GM20000 (cell line): ENCODE data around the gene LRP2.

ENCODE experiments used
- DNase-seq: peaks from one replicate; pipeline ENCODE4 v3.0.0; 2012; ENCODE audit warnings: low spot score
- TF ChIP-seq, protein P1 (sequence below): IDR thresholded peaks from 2 replicates; pipeline ENCODE4 v1.5.1; 2012; ENCODE audit warnings: mild to moderate bottlenecking, control low read depth; ENCODE audit errors: extremely low read depth, missing control alignments

The LRP2 gene

DNA sequence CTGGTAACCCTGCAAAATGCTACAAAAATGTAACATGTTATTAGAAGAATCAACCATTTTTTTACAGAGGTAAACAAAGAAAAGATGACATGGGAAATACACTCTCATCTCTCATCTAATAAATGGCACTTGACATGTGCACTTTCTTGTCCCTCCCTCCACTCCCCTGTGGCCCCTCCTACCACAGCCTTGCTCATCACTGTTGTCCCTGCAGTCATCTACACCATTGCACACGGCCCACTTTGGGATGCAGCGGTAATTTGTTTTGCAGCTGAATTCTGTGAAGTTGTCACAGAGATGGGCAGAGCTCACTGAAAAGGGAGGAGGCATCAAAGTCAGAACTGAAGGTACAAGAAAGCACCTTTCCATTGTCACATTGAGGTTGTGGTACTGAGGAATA lies 189.4 kb downstream of the LRP2 start:
- TF ChIP-seq, protein P1, sequence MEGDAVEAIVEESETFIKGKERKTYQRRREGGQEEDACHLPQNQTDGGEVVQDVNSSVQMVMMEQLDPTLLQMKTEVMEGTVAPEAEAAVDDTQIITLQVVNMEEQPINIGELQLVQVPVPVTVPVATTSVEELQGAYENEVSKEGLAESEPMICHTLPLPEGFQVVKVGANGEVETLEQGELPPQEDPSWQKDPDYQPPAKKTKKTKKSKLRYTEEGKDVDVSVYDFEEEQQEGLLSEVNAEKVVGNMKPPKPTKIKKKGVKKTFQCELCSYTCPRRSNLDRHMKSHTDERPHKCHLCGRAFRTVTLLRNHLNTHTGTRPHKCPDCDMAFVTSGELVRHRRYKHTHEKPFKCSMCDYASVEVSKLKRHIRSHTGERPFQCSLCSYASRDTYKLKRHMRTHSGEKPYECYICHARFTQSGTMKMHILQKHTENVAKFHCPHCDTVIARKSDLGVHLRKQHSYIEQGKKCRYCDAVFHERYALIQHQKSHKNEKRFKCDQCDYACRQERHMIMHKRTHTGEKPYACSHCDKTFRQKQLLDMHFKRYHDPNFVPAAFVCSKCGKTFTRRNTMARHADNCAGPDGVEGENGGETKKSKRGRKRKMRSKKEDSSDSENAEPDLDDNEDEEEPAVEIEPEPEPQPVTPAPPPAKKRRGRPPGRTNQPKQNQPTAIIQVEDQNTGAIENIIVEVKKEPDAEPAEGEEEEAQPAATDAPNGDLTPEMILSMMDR, result no peak
- no peak for DNase-seq

DNA sequence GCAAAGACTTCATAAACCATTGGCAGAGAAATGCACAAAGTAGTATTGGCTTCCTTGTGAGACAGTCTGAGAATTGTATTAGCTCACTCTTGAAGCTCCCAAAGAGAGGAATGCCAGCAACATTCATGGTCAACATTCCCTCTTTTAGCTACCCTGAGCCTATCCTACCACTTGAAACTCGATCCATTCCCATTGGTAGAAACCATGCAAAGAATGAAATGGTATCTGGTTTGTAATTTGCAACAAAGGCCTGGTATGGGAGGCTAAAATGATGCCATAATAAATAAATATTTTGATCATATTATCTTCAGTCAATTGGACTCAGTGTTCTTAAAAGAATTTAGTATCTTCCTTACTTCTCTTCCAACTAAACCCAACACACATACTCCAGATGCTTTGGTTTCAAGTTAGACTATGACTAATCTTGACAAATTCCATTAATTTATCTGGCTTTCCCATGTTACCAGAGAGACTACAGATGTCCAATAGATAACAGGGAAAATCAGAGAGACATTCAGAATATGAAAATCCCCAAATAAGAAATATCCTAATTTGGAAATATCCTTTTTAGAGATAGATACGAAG lies 190.1 kb downstream of the LRP2 start:
- DNase-seq, result no peak
- TF ChIP-seq, protein P1, result no peak

DNA sequence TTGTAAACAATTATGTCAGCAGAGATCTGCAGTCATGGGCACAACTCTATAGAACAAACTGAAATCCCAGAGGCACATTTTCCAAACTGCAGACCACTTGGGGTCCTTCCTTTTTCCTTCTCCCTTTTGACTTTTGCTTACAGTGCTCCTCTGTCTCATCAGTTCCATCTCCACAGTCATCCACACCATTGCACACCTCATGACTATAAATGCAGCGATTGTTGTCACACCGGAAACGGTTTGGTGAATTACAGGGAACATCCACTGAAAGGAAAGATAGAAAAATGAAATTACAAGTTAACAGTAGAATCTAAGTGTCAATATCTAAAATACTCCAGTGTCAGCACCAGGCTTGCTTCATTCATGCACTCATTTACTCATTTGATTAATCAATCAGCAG lies 196.5 kb downstream of the LRP2 start:
- DNase-seq, result no peak
- TF ChIP-seq, protein P1, result no peak

DNA sequence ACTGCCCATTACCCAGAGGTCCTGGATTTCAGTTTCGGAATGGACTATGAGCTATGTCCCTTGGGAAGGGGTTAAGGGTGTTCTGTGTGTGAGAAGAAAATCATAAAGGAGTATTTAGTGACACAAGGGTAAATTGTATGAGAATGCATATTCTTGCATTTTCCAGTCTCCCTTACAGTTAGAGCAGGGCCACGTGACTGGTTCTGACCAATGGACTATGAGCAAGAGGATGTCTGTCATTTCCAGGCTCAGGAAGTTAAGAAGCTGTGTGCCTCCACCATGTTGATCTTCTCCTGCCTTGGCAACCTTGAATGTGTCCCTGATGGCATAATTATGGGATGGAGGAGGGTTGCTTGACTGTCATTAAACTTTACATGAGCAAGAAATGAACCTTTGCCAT lies 198.0 kb downstream of the LRP2 start:
- DNase-seq, result no peak
- TF ChIP-seq, protein P1, result no peak

DNA sequence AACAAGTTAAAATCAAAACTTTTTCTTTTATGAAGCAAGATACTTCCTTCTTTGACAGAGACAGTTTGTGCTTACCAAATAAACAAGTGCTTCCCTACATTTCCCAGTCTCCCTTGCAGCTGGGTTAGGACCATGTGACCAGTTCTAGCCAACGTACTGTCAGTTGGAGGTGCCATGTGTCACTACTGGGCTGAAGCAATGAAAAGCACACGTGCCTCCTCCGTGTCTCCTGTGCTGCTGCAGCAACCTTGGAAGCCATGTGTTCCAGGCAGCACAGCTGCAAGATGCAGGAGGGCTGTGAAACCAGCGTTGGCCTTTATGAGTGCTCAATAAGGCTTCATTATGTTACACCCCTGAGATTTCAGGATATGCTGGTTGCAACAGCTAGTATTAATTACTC lies 199.7 kb downstream of the LRP2 start:
- no peak for DNase-seq
- TF ChIP-seq, protein P1, result no peak

DNA sequence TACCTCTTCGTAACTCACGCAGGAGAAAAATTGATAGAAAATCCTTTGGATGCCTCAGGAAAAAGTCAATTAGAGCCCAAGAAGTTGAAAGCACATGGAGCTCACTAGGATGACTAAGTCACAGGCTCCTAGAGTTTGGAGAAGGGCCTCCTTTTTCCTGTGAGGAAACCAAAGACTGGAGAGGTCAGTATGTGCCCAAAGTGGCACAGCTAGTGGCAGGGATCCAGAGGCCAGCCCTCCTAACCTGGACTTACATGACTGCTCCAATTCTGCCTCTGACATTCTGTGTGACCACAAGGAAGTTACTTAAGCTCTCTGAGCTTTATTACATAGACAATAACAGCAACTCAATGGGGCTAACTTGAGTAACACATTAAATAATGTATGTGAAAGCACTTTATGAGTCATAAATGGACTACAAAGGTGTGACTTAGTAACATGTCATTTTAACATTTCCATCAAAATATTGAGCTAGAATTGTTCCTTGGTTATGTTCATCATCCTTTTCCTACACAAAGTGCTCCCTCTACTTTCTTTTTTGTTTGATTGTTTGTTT lies 201.3 kb downstream of the LRP2 start:
- TF ChIP-seq, protein P1, result no peak
- no peak for DNase-seq

DNA sequence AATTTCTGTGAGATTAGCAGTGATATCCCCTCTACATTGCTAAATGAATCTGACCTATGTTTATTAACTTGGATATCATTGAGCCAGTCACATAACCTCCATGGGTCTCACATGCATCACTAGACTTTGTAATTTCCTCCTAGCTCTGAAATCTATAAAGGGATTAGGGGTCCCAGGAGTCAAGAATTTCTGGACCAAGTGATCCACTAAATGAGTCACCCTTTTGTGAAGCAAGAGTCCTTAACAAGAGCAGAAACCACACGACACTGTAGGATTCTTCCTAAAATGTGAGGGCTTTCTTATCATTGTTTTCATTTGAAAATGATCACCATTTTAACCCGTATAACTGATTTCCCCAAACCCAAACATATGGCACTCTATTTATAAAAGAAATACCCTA lies 202.6 kb downstream of the LRP2 start:
- TF ChIP-seq, protein P1, result no peak
- DNase-seq, result no peak
